H9 (cell line): ENCODE results near the gene C16orf74. TPM values are rescaled to one million over a fixed set of nuclear protein-coding genes. Genes with fewer than 3 reads are reported as not detected.

ENCODE experiments used
- DNase-seq: peaks from one replicate; pipeline ENCODE4 v3.0.0-alpha.2; 2017
- H2AFZ ChIP-seq: one replicate; pipeline ENCODE4 v1.6.1; 2013; ENCODE audit warnings: mild to moderate bottlenecking, low read length, control low read depth, moderate library complexity
- H2AK5ac ChIP-seq: 2 replicates; pipeline ENCODE4 v1.6.1; 2013; ENCODE audit warnings: low read length, control low read depth, mixed read lengths; ENCODE audit not compliant: insufficient read length
- H2BK120ac ChIP-seq: one replicate; pipeline ENCODE4 v1.6.1; 2013; ENCODE audit warnings: low read depth, mild to moderate bottlenecking, low read length, control low read depth, inconsistent platforms; ENCODE audit not compliant: poor library complexity, severe bottlenecking
- H2BK12ac ChIP-seq: 2 replicates; pipeline ENCODE4 v1.6.1; 2013; ENCODE audit warnings: low read length, control low read depth, mixed read lengths, low read depth; ENCODE audit not compliant: insufficient read length
- H2BK15ac ChIP-seq: 2 replicates; pipeline ENCODE4 v1.6.1; 2013; ENCODE audit warnings: low read depth, low read length, control low read depth
- H2BK20ac ChIP-seq: one replicate; pipeline ENCODE4 v1.6.1; 2013; ENCODE audit warnings: low read depth, mild to moderate bottlenecking, low read length, control low read depth, inconsistent platforms; ENCODE audit not compliant: poor library complexity, severe bottlenecking
- H2BK5ac ChIP-seq: 2 replicates; pipeline ENCODE4 v1.6.1; 2013; ENCODE audit warnings: low read length, control low read depth, mixed read lengths; ENCODE audit not compliant: insufficient read length
- H3K14ac ChIP-seq: 2 replicates; pipeline ENCODE4 v1.6.1; 2013; ENCODE audit warnings: low read length, control low read depth; ENCODE audit not compliant: insufficient read depth
- H3K18ac ChIP-seq: 2 replicates; pipeline ENCODE4 v1.6.1; 2013; ENCODE audit warnings: low read depth, mild to moderate bottlenecking, mixed read lengths, low read length, control low read depth; ENCODE audit not compliant: insufficient read length
- H3K23ac ChIP-seq: 2 replicates; pipeline ENCODE4 v1.6.1; 2013; ENCODE audit warnings: low read length, control low read depth, mixed read lengths, low read depth; ENCODE audit not compliant: insufficient read length
- H3K23me2 ChIP-seq: 2 replicates; pipeline ENCODE4 v1.6.1; 2013; ENCODE audit warnings: low read depth, mild to moderate bottlenecking, mixed read lengths, low read length, control low read depth; ENCODE audit not compliant: insufficient read length, poor library complexity, severe bottlenecking
- H3K27ac ChIP-seq: 2 replicates; pipeline ENCODE4 v1.5.1; 2013; ENCODE audit warnings: low read length, control low read depth, mixed read lengths, low read depth; ENCODE audit not compliant: insufficient read length
- H3K27me3 ChIP-seq: 2 replicates; pipeline ENCODE4 v1.6.1; 2013; ENCODE audit warnings: low read length, control low read depth, inconsistent platforms; ENCODE audit not compliant: insufficient read depth
- H3K4ac ChIP-seq: 2 replicates; pipeline ENCODE4 v1.6.1; 2013; ENCODE audit warnings: low read depth, mild to moderate bottlenecking, control low read depth, inconsistent platforms, low read length, moderate library complexity
- H3K4me1 ChIP-seq: 2 replicates; pipeline ENCODE4 v1.6.1; 2013; ENCODE audit warnings: low read length, control low read depth, inconsistent platforms; ENCODE audit not compliant: insufficient read depth
- H3K4me2 ChIP-seq: 2 replicates; pipeline ENCODE4 v1.6.1; 2013; ENCODE audit warnings: low read length, control low read depth, mixed read lengths; ENCODE audit not compliant: insufficient read length, insufficient read depth
- H3K56ac ChIP-seq: 2 replicates; pipeline ENCODE4 v1.6.1; 2013; ENCODE audit warnings: low read depth, mild to moderate bottlenecking, mixed read lengths, low read length, control low read depth; ENCODE audit not compliant: insufficient read length
- H3K79me1 ChIP-seq: 2 replicates; pipeline ENCODE4 v1.6.1; 2013; ENCODE audit warnings: low read depth, mild to moderate bottlenecking, moderate library complexity, low read length, control low read depth, inconsistent platforms; ENCODE audit not compliant: insufficient read depth, poor library complexity, severe bottlenecking
- H3K79me2 ChIP-seq: 2 replicates; pipeline ENCODE4 v1.6.1; 2013; ENCODE audit warnings: low read length, control low read depth, inconsistent platforms; ENCODE audit not compliant: insufficient read depth
- H3K9ac ChIP-seq: 2 replicates; pipeline ENCODE4 v1.6.1; 2013; ENCODE audit warnings: low read length, control low read depth, mixed read lengths; ENCODE audit not compliant: insufficient read length; ENCODE audit errors: extremely low read depth
- H3K9me3 ChIP-seq: one replicate; pipeline ENCODE4 v1.6.1; 2013; ENCODE audit warnings: low read depth, low read length, inconsistent platforms; ENCODE audit not compliant: control insufficient read depth
- H3T11ph ChIP-seq: one replicate; pipeline ENCODE4 v1.6.1; 2013; ENCODE audit warnings: mild to moderate bottlenecking, low read length, control low read depth, inconsistent platforms
- H4K20me1 ChIP-seq: one replicate; pipeline ENCODE4 v1.6.1; 2013; ENCODE audit not compliant: control insufficient read depth, insufficient read length, insufficient read depth
- H4K5ac ChIP-seq: 2 replicates; pipeline ENCODE4 v1.6.1; 2013; ENCODE audit warnings: low read depth, mild to moderate bottlenecking, mixed read lengths, low read length, control low read depth; ENCODE audit not compliant: insufficient read length
- H4K8ac ChIP-seq: replicated peaks from 2 replicates; pipeline ENCODE4 v1.6.1; 2013; ENCODE audit warnings: low read length, control low read depth, mixed read lengths, low read depth; ENCODE audit not compliant: insufficient read length
- H4K91ac ChIP-seq: 2 replicates; pipeline ENCODE4 v1.6.1; 2013; ENCODE audit warnings: low read depth, mild to moderate bottlenecking, moderate library complexity, mixed read lengths, low read length, control low read depth; ENCODE audit not compliant: insufficient read length
- H3K27ac Mint-ChIP-seq, 3 experiments: 2 replicates in 2 of 3; 3 replicates in 1 of 3; pipeline ENCODE4 v1.8.0; 2020 to 2021; ENCODE audit warnings: mixed read lengths in 3 of 3, mild to moderate bottlenecking in 1 of 3, moderate library complexity in 1 of 3
- H3K27me3 Mint-ChIP-seq: 2 replicates; pipeline ENCODE4 v1.8.0; 2021; ENCODE audit warnings: low read depth, mild to moderate bottlenecking, moderate library complexity, mixed read lengths
- H3K36me3 Mint-ChIP-seq, 3 experiments: 2 replicates in 2 of 3; 3 replicates in 1 of 3; pipeline ENCODE4 v1.8.0; 2020 to 2021; ENCODE audit warnings: low read depth in 3 of 3, mixed read lengths in 3 of 3; ENCODE audit not compliant: insufficient read depth in 1 of 3
- H3K4me1 Mint-ChIP-seq, 2 experiments: 2 replicates each; pipeline ENCODE4 v1.8.0; 2020; ENCODE audit warnings: mixed read lengths in 2 of 2
- H3K4me3 Mint-ChIP-seq, 2 experiments: 2 replicates in 1 of 2; 3 replicates in 1 of 2; pipeline ENCODE4 v1.8.0; 2020 to 2021; ENCODE audit warnings: mild to moderate bottlenecking in 2 of 2, mixed read lengths in 2 of 2, moderate library complexity in 1 of 2
- H3K9me3 Mint-ChIP-seq, 2 experiments: 2 replicates in 1 of 2; 3 replicates in 1 of 2; pipeline ENCODE4 v1.8.0; 2020; ENCODE audit warnings: mild to moderate bottlenecking in 2 of 2, mixed read lengths in 2 of 2, moderate library complexity in 1 of 2
- CTCF ChIP-seq: fragments of 200-600 bp; sonication (generic); conservative IDR thresholded peaks from 3 replicates; pipeline ENCODE4 v1.8.0; 2021; ENCODE audit warnings: antibody characterized with exemption, mild to moderate bottlenecking
- WGBS: extraction: QIAGEN DNeasy Blood & Tissue Kit; methylation state at CpG from one replicate; pipeline ENCODE4 v1.1.7; 2013; ENCODE audit warnings: missing lambda C conversion rate, low lambda C conversion rate, mixed read lengths; ENCODE audit not compliant: insufficient read length; ENCODE audit errors: extremely low coverage; 5-methylcytosine and 5-hydroxymethylcytosine counted together
- total RNA-seq: library from RNA; stranded (reverse); gene quantifications from 2 replicates; pipeline ENCODE4 v1.2.1, GENCODE V29; 2021

C16orf74 gene
- total RNA-seq, 1 experiment from 2014 or later: 5.6 TPM

DNA sequence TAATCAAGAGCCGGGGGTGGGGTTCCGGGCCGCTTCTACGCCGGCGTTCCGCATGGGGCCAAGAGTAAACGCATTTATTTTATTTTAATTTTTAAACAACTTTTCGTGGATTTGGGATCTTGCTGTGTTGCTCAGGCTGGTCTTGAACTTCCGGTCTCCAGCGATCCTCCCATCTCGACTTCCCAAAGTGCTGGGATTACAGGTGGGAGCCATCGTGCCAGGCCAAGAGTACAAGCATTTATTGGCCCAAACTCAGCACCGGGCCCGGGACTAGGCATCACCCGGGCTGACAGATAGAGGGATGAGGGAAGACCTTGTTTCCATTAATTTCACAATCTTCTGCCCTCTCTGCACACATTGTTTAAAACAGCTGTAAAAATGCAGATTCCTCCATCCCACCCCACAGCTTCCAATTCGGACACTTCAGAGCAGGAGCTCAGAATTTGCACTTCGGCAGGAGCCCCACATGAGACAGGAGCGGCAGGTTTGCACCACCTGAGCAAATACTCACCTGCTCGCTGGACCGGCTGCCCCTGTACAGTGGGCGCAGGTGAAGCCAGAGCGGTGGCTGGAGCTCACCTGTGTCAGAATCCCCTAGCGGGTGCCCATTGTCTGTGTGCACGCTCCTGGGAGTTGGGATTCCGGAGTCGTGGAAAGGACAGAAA lies 61.5 kb downstream of the C16orf74 start:
- Mint-ChIP-seq H3K27ac (no peak overlapping the region), H3K36me3 (peaks cover 3 to 23% (median 22%) of the 10 kb centered on the region in 3 experiments; a peak in 6 of 7 replicates), H3K9me3 (no peaks in the 10 kb centered on the region), H3K4me3 (peak overlapping the region; percentile 53 to 77), H3K4me1 (peaks cover 10 to 24% of the 10 kb centered on the region in 2 experiments), H3K27me3 (peaks cover 25% of the 10 kb centered on the region)
- Histone ChIP-seq H3K27ac (no peak overlapping the region), H3K56ac (no peak overlapping the region), H3K79me1 (no peaks in the 10 kb centered on the region), H3T11ph (no peak overlapping the region), H3K14ac (no peak overlapping the region), H4K8ac (no peak overlapping the region), H3K18ac (no peak overlapping the region), H4K20me1 (no peaks in the 10 kb centered on the region), H2AFZ (no peak overlapping the region), H2BK15ac (no peak overlapping the region), H3K27me3 (no peaks in the 10 kb centered on the region), H2BK5ac (no peak overlapping the region), H3K4ac (no peak overlapping the region), H4K91ac (no peak overlapping the region), H2AK5ac (no peak overlapping the region), H3K4me2 (peak overlapping the region; percentile 52), H2BK12ac (no peak overlapping the region), H3K23ac (no peak overlapping the region), H4K5ac (no peak overlapping the region), H3K9ac (no peak overlapping the region), H3K4me1 (no peaks in the 10 kb centered on the region; the same call in 1 of the 2 replicates), H3K23me2 (no peaks in the 10 kb centered on the region), H2BK120ac (no peak overlapping the region), H2BK20ac (no peak overlapping the region), H3K9me3 (no peaks in the 10 kb centered on the region), H3K79me2 (no peaks in the 10 kb centered on the region; the same call in 1 of the 2 replicates)
- TF ChIP-seq CTCF: no peak
- DNase-seq: no peak
- no CpG with 5 or more reads among the region's 27 CpGs for WGBS
